ENCODE measurements around the gene ABI3. TPM values are rescaled to one million over a fixed set of nuclear protein-coding genes. Genes with fewer than 3 reads are reported as not detected.
"Not testable (repeated sequence)": the region's sequence is repeated elsewhere in the genome, so short reads cannot be mapped to it uniquely, and the experiment has no call there.

Gene ABI3
- total RNA-seq, 1 donor from 2014 or later, result 0.77 TPM

GRCh38 chr17:49260011-49260816, 49.7 kb downstream of the ABI3 start:
- no peak for FAIRE-seq
- no peaks in the 10 kb centered on the region for H3K9me3 ChIP-seq (ENCODE audit: insufficient read depth, low read depth, low read length)
- peak overlapping the region; percentile 68 for H3K4me3 Mint-ChIP-seq (ENCODE audit: unreplicated experiment)
- TF ChIP-seq CTCF (IDR thresholded peaks at IDR 0.05; ENCODE audit: insufficient read depth, low read depth, low read length) (no peak), EZH2 (IDR thresholded peaks at IDR 0.05; ENCODE audit: insufficient read depth, low read length) (no peak)
- no peaks in the 10 kb centered on the region for H3K79me2 ChIP-seq (ENCODE audit: insufficient read depth, low read length)
- H3K27ac ChIP-seq (ENCODE audit: low read depth, low read length), result peak overlapping the region; percentile 58
- peaks cover 18% of the 10 kb centered on the region for H3K4me1 ChIP-seq (ENCODE audit: insufficient read depth, low read length)
- no peaks in the 10 kb centered on the region for H4K20me1 ChIP-seq (ENCODE audit: insufficient read depth, low read length)
- no peaks in the 10 kb centered on the region for H3K36me3 ChIP-seq (ENCODE audit: insufficient read depth, low read length)
- peak; percentile 39 for DNase-seq (ENCODE audit: low read depth)
- peaks cover 3% of the 10 kb centered on the region for H3K4me1 Mint-ChIP-seq (ENCODE audit: low read depth, unreplicated experiment)
- peak overlapping the region; percentile 78 for H3K9ac ChIP-seq (ENCODE audit: low read length)
- no peaks in the 10 kb centered on the region for H3K9me3 Mint-ChIP-seq (ENCODE audit: unreplicated experiment)
- peak overlapping the region; percentile 90 for H2AFZ ChIP-seq (ENCODE audit: low read depth, low read length)
- peak overlapping the region; percentile 53 for H3K4me3 ChIP-seq (ENCODE audit: insufficient read depth, low read depth, low read length)
- peak overlapping the region; percentile 86 for H3K4me2 ChIP-seq (ENCODE audit: low read length)
- H3K36me3 Mint-ChIP-seq (ENCODE audit: low read depth, unreplicated experiment), result no peaks in the 10 kb centered on the region
- H3K27me3 ChIP-seq (ENCODE audit: insufficient read depth, low read length), result no peaks in the 10 kb centered on the region
- peaks cover 1% of the 10 kb centered on the region for H3K27me3 Mint-ChIP-seq (ENCODE audit: low read depth, unreplicated experiment)
- peak overlapping the region; percentile 90 for H3K27ac Mint-ChIP-seq (ENCODE audit: unreplicated experiment)

GRCh38 chr17:49260817-49261291, 50.3 kb downstream of the ABI3 start:
- Histone ChIP-seq H3K4me3 (ENCODE audit: insufficient read depth, low read depth, low read length) (peak overlapping the region; percentile 53), H3K4me2 (ENCODE audit: low read length) (peak overlapping the region; percentile 86), H4K20me1 (ENCODE audit: insufficient read depth, low read length) (no peaks in the 10 kb centered on the region), H3K9me3 (ENCODE audit: insufficient read depth, low read depth, low read length) (no peaks in the 10 kb centered on the region), H3K36me3 (ENCODE audit: insufficient read depth, low read length) (no peaks in the 10 kb centered on the region), H3K79me2 (ENCODE audit: insufficient read depth, low read length) (no peaks in the 10 kb centered on the region), H2AFZ (ENCODE audit: low read depth, low read length) (peak overlapping the region; percentile 90), H3K9ac (ENCODE audit: low read length) (peak overlapping the region; percentile 78), H3K4me1 (ENCODE audit: insufficient read depth, low read length) (peaks cover 18% of the 10 kb centered on the region), H3K27ac (ENCODE audit: low read depth, low read length) (peak overlapping the region; percentile 58), H3K27me3 (ENCODE audit: insufficient read depth, low read length) (no peaks in the 10 kb centered on the region)
- Mint-ChIP-seq H3K4me3 (ENCODE audit: unreplicated experiment) (peak overlapping the region; percentile 17), H3K27ac (ENCODE audit: unreplicated experiment) (peak overlapping the region; percentile 70), H3K27me3 (ENCODE audit: low read depth, unreplicated experiment) (peaks cover 1% of the 10 kb centered on the region), H3K4me1 (ENCODE audit: low read depth, unreplicated experiment) (peaks cover 3% of the 10 kb centered on the region), H3K36me3 (ENCODE audit: low read depth, unreplicated experiment) (no peaks in the 10 kb centered on the region), H3K9me3 (ENCODE audit: unreplicated experiment) (no peaks in the 10 kb centered on the region)
- TF ChIP-seq EZH2 (IDR thresholded peaks at IDR 0.05; ENCODE audit: insufficient read depth, low read length), result no peak
- no peak for TF ChIP-seq CTCF (IDR thresholded peaks at IDR 0.05; ENCODE audit: insufficient read depth, low read depth, low read length)
- FAIRE-seq, result no peak
- peak; percentile 84 for DNase-seq (ENCODE audit: low read depth)

GRCh38 chr17:49261540-49261939, 51.0 kb downstream of the ABI3 start:
- FAIRE-seq; H3K4me2 ChIP-seq (ENCODE audit: low read length); H4K20me1 ChIP-seq (ENCODE audit: insufficient read depth, low read length); H3K27ac Mint-ChIP-seq (ENCODE audit: unreplicated experiment); H3K4me3 ChIP-seq (ENCODE audit: insufficient read depth, low read depth, low read length); H2AFZ ChIP-seq (ENCODE audit: low read depth, low read length); H3K27me3 ChIP-seq (ENCODE audit: insufficient read depth, low read length); H3K36me3 ChIP-seq (ENCODE audit: insufficient read depth, low read length); H3K9me3 Mint-ChIP-seq (ENCODE audit: unreplicated experiment); H3K4me1 Mint-ChIP-seq (ENCODE audit: low read depth, unreplicated experiment); H3K4me3 Mint-ChIP-seq (ENCODE audit: unreplicated experiment); H3K9me3 ChIP-seq (ENCODE audit: insufficient read depth, low read depth, low read length); H3K9ac ChIP-seq (ENCODE audit: low read length); H3K36me3 Mint-ChIP-seq (ENCODE audit: low read depth, unreplicated experiment); H3K27me3 Mint-ChIP-seq (ENCODE audit: low read depth, unreplicated experiment); H3K79me2 ChIP-seq (ENCODE audit: insufficient read depth, low read length); H3K27ac ChIP-seq (ENCODE audit: low read depth, low read length); DNase-seq (ENCODE audit: low read depth): not testable (repeated sequence)
- H3K4me1 ChIP-seq (ENCODE audit: insufficient read depth, low read length), result peaks cover 18% of the 10 kb centered on the region
